Stimulated activated CD4-positive, alpha-beta T cell treated with anti-CD3 and anti-CD28 coated beads, Interleukin-4, amount 100 ng/mL, for 48 hours (primary cell): Measurements from ENCODE around the gene TRAPPC6A.

Experiments used
- DNase-seq, 2 donors: peaks; one replicate each; pipeline ENCODE4 v3.0.0-alpha.2; 2020; ENCODE audit warnings: low read depth in 2 of 2

The TRAPPC6A gene

DNA sequence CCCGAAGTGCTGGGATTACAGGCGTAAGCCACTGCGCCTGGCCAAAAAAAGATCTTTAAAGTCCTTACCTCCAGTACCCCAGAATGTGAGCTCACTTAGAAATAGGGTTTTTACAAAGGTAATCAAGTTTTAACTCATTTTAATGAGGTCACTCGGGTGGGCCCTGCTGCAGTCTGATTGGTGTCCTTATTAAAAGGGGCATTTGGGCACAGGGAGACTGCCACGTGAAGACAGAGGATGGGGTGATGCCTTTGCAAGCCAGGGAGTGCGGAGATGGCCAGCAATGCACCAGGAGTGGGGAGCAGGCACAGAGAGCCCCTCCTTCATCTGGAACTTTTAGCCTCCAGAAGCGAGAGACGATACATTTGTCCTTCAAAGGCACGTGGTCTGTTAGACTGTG, 28.9 kb downstream of the TRAPPC6A start:
- DNase-seq = no peak

DNA sequence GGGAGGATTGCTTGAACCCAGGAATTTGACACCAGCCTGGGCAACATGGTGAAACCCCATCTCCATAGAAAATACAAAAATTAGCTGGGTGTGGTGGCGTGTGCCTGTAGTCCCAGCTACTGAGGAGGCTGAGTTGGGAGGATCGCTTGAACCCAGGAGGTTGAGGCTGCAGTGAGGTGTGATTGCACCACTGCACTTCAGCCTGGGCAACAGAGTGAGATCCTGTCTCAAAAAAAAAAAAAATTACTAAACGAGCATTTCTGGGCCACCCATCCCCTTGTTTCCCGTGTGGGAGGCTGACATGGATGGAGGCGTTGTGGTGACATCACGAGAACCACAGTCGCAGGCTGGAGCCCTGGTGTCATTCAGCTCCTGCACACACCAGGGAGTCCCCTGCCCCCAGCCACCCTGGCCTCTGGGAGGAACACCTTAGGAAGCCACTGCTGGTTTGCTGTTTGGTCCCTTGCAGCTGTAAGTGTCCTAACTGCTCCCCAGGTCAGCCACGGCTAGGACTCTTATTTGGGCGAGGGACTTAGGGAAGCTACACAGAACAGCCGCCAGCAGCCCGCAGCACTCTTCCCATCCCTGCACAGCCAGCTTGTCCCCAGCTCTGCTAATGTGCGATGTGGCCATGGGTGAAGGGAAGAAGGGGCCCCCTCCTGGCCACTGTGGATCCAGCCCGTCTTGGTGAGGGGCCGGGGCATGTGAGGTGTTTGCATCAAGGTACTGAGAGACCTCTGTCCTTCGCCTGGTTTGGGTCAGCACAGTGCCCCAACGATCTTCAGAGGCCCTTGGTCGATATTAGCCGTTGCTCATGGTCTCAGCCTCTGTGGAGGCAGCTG, 30.0 kb downstream of the TRAPPC6A start:
- DNase-seq = no peak

DNA sequence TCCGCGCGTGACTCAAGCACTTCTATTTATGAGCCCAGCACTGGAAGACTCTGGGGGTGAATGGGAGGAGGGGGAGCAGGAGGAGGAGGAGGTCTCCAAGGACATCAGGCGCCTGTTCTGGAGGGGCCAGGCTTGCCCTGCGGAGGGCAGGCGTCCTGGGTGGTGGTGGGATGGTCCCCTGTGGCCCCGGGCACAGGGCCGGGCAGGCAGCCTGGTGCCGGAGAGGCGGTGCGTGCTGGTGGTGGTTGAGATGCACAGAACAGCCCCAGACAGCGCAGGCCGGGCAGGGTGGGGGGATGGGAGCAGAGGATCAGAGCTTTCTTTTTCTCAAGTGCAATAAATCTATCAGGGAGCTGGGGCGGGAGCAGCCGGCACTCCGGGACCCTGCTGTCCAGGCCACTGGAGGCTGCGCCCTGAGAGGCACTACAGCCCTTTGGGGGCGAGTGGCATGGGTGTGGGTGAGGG, 31.3 kb downstream of the TRAPPC6A start:
- no peak for DNase-seq

DNA sequence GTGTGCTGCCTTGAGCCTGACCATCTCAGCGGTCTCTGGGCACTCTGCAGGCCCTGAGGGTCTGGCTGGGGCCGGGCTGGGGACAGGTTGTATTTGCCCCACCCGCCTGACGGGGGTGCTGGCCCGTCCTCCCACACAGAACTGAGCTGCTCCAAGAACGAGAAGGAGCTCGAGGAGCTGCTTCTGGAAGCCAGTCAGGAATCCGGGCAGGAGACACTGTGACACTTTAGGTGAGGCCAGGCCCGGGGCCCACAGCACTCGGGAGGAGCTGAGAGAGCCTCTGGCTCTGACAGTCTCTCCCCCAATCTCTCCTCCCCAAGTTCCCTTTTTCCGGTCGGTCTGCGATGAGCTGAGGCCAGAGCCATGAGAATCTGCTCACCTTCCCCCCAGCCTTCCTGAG, 31.8 kb downstream of the TRAPPC6A start:
- DNase-seq = no peak

DNA sequence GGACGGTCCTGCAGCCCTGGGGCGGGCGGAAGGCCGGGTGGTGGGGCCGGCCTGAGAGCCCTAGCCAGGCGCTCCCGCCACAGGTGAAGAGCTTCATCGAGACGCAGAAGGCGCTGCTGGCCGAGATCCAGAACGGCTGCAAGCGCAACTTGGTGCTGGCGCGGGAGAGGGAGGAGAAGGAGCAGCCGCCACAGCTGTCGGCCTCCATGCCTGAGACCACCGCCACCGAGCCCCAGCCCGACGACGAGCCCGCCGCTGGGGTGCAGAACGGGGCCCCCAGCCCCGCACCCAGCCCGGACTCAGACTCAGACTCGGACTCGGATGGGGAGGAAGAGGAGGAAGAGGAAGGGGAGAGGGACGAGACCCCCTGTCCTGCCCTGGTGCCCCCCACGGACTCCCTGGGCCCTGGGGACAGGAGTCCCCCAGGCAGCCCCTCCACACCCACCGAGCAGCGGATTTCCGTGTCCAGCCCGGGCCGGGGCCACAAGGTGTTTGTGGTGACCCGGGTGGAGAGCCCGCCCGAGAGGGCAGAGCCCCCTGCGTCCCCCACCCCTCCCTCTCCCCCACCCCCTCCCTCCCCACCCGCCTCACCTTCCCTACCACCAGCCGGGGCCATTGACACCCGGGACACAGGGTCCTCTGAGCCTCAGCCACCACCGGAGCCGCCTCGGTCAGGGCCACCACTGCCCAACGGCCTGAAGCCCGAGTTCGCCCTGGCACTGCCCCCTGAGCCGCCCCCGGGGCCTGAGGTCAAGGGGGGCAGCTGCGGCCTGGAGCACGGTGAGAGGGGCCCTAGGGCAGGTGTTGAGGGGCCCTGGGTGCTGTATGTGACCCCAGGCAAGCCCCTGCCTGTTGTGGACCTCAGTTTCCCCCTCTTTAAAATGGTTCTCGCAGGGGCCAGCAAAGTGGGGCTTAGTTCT, 32.5 kb downstream of the TRAPPC6A start:
- no peak for DNase-seq

DNA sequence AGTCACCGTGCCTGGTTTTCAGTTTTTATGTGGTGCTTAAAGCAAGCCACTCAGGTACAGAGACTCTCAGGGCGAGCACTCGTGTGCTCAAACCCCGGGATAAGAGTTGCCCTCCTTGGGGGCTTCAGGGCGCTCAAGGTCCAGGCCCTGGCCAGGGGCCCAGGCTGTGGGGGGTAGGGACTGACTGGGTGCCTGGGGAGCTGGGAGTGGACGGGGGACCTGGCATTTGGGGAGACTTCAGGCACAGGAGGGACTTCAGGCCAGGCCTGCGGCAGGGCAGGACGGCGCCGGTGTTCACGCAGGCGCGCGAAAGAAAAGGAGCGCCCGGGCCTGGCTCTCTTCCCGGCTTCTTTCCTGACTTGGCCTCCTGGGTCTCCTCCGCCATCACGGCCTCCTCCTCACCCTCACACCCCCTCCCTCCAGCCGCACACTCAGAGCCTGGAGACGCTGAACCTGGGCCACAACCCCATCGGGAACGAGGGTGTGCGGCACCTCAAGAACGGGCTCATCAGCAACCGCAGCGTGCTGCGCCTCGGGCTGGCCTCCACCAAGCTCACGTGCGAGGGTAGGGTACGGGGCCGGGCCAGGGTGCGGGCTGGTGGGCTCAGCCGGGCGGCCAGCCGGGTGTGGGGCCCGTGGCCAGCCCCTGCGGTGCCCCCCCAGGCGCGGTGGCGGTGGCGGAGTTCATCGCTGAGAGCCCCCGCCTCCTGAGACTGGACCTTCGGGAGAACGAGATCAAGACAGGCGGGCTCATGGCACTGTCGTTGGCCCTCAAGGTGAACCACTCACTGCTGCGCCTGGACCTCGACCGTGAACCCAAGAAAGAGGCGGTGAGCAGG, 33.4 kb downstream of the TRAPPC6A start:
- DNase-seq = no peak

DNA sequence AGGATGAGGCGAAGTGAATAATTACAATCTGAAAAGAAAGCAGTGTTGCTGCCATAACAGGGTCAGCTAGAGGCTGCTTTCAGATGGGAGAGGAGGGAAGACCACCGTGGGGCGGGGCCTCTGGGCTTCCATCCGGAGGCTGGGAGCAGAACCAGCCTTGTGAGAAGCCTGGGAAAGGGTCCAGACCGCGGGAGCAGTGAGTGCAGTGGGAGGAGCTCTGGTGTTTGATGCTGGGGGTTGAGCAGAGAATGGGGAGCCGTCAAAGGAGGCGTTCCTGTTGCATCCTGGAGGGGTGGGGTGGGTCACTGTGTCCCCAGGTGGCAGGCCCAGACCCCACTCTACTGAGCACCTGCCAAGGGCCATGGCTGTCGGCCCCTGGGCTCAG, 35.3 kb downstream of the TRAPPC6A start:
- no peak for DNase-seq

DNA sequence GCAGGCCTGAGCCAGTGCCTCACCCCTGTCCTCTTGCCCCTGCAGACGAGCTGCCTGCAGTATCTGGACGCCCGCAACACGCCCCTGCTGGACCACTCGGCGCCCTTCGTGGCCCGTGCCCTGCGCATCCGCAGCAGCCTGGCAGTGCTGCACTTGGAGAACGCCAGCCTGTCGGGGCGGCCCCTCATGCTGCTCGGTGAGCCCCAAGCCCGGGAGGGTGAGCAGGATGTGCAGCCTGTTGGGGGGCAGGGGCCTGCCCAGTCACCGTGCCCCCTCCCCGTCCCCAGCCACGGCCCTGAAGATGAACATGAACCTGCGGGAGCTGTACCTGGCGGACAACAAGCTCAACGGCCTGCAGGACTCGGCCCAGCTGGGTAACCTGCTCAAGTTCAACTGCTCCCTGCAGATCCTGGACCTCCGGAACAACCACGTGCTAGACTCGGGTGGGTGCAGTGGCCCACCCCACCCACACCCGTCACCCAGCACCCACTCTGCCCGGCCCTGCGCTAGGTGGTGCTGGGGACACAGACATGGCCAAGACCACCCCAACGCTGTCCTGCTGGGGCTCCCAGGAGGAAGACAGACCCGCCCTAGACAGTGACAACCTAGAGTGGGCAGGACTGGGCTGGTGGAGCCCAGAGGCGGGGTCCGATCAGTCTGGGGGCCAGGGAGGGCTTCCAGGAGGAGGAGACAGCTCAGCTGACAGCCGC, 35.9 kb downstream of the TRAPPC6A start:
- DNase-seq = no peak

DNA sequence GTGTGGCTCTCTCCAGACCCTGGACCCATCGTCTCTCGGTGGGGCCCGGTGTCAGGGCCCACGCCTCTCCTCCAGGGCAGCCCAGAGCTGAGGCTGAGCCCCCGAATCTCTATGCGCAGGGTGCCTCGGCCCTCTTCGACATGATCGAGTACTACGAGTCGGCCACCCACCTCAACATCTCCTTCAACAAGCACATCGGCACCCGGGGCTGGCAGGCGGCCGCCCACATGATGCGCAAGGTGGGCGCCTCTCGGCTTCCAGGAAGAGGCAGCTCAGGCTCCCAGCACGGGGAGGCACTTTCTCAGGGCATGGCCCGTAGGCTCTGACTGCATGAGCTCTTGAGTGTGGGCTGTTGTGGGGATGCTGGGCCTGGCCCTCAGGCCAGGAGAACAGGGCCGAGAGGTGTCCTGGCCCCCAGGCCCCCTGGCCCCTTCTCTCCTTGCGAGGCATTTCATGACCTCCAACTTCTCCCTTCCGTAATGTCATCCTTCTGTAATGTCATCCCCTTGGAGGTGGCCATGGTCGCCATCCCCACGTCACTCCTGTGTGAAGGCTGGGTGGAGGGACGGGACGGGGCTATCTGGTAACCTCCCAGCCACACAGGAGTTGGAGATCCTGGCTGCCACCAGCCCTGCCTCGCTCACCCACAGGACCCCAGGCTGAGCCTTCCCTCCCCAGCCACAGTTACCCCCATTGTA, 36.7 kb downstream of the TRAPPC6A start:
- no peak for DNase-seq

DNA sequence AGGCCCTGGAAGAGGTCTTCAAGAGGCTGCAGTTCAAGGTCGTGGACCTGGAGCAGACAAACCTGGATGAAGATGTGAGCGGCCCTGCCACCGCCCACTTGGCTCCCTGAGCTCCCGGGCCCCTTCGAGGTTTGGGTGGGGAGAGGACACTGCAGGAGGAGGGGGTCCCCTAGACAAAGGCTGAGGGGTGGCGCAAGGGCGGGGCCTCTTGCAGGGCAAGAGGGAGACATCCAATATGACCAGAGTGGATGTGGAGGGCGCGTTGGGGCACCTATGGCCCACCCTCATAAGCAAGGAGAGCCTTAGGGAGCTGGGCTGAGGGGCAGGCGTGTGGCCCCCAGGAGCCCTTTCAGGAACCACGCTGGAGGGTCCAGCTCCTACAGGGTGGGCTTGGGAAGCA, 37.5 kb downstream of the TRAPPC6A start:
- DNase-seq = no peak

DNA sequence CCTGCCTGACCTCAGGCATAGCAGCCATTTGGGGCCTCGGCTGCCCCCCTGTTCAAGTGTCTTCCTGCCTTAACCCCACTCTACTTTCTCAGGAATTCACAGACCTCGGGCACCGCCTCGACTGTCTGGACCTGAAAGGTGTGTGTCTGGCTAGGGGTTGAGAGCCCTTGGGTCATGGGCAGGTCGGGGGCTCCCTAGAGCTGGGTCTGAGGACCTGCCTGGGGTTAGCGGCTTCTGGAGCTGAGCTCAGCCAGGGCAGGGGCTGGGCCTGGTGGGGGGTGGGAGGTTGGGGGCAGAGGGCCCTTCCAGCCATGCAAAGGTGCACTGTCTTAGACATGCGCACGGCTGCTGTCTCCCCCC, 37.9 kb downstream of the TRAPPC6A start:
- no peak for DNase-seq

DNA sequence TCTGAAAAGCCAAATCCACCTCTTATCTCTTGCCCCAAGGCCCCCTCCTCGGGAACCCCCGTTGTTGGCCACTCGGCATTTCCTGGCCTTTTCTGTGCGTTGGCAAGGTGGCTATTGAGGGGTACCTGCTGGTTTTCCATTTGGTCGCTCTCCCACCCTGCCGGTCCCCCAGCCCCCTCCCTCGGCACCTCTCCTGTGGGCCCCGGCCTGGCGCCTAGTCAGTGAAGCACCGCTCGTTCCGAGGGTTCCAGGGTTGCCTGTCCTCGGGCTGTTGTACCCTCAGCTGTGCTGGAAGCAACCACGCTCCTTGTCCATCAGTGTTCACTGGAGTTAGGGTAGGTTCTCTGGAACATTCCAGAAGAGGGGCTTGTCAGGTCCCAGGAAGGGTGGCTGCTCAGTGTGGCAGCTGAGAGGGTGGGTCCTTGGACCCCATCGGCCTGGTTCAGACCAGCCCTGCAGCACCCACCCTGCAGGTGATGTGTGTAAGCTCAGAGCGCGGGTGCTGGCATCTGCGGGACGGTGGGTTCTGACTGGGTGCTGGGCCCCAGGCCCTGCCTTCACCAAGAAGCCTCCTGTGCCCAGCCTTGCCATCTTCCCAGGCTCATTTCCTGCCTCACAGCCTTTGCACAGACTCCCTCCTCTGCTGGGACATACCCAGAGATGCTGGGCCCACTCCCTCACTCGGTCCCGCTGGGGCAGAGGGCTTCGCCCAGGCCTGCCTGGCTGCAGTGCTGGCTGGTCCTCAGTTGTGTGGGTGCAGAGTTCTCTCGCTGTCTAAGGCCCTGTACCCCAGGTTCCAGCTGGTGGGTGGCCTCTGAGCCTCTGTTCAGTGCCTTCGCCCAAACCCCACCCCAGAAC, 38.5 kb downstream of the TRAPPC6A start:
- DNase-seq = no peak

DNA sequence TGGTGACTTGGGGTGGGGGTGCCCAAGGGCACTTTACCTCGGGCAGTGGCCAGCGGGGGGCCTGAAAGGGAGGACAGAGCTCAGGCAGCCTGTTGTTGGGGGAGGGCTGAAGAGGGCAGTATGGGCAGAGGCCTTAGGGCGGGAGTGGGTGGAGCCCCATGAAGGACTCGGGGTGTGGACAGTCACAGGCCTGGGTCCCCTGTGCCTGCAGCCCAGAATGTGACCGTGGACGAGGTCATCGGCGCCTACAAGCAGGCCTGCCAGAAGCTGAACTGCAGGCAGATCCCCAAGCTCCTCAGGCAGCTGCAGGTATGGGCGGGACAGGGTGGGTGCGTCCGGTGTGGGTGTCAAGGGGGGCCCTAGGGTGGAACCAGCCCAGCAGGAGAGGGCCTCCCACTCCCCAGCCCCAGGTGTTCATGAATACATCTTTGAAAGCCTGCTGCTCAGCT, 39.7 kb downstream of the TRAPPC6A start:
- DNase-seq = no peak

DNA sequence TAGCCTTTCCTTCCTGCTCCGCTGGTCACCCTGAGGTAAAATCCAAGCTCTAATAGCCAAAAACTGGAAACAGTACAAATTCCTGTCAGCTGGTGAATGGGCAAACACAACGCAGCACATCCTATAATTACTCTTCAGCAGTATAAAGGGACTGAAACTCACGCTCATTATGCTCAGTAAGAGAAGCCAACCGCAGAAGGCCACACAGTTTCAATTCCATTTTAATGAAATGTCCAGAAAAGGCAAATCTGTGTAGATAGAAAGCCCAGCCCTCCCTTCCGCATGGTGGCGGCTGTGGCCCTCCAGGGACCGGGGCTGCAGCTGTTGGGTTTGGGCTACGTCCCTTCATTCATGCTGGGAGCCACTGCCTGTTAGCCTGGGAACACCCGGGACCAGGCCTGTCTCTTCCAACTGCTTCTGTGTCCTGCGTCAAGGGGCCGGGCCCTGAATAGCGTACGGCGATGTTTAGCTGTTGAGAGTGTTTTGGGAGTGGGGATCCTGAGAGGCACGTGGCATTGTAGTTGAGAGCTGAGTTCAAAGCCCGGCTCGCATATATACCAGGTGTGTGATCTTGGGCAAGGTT, 40.8 kb downstream of the TRAPPC6A start:
- no peak for DNase-seq

DNA sequence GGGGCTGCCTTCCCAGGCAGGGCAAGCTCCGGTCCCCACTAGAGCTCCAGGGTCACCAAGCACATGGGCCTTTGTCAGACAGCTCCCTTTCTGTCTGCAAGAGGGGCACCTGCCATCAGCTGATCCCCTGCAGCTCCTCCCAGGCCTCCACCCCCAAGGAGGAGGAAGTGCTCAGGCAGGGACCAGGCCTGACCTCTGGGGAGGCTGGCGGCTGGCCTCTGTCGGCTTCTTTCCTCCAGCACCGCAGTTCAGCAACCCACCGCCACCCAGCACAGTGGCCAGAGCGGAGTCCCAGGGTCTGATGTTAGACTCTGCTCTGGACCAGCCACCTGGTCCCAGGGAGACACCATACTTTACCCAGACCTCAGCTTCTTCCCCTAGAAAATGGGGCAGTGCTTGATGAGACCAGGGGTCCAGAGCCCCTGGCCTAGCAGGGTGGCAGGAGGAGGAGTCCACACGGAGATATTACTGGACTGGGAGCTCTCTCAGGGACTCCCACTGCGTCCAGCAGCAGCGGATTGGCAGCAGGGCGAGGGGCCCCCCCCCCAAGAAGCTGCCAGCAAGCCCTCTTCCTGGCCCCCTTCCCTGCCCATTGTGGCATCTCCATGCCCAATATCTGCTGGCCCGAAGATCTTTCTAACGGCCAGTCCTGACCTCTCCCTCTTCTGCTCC, 41.4 kb downstream of the TRAPPC6A start:
- no peak for DNase-seq

DNA sequence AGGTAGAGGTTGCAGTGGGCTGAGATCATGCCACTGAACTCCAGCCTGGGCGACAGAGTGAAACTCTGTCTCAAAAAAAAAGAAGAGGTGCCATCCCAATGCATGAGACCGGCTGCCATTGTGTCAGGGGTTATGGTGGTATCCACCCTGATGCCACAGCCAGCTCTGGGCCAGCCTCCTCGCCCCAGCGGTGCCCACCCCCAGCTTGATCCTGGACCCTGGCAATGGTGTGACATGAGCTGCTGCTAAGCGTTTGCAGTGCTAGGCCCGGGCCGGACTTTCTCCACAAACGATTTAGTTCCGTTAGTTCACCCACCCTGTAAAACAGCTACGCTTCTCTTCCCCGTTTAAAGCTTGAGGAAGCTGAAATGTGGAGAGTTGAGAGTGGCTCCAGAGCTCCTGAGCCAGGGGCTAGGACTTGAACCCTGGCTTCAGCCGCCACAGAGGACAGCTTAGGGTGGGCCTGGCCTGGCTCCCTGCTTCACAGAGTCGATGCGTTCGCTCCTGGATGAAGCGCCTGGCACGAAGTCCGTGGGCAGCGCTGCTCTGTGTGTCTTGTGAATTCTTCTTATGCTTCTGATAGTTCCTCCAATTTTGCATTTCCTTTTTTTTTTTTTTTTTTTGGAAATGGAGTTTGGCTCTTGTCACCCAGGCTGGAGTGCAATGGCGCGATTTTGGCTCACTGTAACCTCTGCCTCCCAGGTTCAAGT, 42.7 kb downstream of the TRAPPC6A start:
- no peak for DNase-seq

DNA sequence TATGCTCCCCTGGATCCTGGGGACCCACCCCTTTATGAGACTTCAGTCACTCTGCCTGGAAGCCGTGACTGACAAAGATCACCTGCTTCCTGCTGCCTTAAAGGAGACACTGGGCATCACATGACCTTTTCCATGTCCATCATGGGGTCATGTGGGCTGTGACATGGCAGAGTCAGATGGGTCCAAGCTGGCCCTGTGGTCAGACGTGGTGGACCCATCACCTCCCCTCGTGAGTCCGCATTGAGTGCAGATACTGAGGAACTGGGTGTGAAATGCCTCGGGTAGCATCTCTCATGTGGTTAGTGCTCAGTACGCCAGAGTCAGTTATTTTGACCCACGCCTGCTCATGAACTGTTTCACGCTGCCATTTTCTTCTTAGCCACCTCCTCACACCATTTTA, 44.4 kb downstream of the TRAPPC6A start:
- DNase-seq = no peak
